HG03442 (cell line): Measurements from ENCODE around the gene ATF1.
"Not testable (repeated sequence)": the region's sequence is repeated elsewhere in the genome, so short reads cannot be mapped to it uniquely, and the experiment has no call there.

Source experiments
- ATAC-seq: cut with Tn5 transposase; IDR thresholded peaks from one replicate; pipeline ENCODE4 v1.9.1; 2021; ENCODE audit warnings: mild to moderate bottlenecking, moderate library complexity; ENCODE audit not compliant: unreplicated experiment

The ATF1 gene

GRCh38 chr12:50790081-50790480 is 26.2 kb downstream of the ATF1 start:
- ATAC-seq, result no peak

GRCh38 chr12:50799908-50800307 is 36.0 kb downstream of the ATF1 start:
- no peak for ATAC-seq

DNA sequence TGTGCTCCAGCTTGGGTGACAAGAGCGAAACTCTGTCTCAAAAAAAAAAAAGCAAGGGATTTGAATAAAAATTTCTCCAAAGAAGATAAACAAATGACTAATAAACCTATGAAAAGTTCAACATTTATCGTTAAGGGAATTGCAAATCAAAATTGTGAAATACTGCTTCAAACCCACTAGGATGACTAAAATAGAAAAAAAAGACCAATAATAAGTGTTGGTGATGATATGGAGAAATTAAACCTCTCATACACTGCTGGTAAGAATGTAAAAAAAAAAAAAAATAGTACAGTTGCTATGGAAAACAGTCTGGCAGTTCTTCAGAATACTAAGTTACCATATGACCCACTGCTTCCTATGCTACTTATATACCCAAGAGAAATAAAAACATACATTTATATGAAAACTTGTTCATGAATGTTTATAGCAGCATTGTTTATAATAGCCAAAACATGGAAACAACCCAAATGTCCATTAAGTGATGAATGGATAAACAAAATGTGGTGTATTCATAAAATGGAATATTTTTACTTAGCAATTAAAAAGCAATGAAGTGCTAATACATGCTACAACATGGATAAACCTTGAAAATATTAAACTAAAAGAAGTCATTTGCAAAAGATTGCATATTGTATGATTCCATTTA is 39.5 kb downstream of the ATF1 start:
- ATAC-seq, result no peak

GRCh38 chr12:50806176-50806575 is 42.3 kb downstream of the ATF1 start:
- ATAC-seq, result no peak

DNA sequence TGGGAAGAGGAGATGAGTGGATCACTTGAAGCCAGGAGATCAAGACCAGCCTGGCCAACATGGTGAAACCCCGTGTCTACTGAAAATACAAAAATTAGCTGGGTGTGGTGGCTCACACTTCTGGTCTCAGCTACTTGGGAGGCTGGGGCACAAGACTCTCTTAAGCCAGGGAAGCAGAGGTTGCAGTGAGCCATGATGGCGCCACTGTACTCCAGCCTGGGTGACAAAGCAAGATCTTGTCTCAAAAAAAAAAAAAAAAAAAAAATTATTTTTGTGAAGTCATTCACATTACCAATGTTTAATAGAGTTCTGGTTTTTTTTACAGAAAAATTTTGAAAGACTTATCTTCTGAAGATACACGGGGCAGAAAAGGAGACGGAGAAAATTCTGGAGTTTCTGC is 45.2 kb downstream of the ATF1 start:
- not testable (repeated sequence) for ATAC-seq

DNA sequence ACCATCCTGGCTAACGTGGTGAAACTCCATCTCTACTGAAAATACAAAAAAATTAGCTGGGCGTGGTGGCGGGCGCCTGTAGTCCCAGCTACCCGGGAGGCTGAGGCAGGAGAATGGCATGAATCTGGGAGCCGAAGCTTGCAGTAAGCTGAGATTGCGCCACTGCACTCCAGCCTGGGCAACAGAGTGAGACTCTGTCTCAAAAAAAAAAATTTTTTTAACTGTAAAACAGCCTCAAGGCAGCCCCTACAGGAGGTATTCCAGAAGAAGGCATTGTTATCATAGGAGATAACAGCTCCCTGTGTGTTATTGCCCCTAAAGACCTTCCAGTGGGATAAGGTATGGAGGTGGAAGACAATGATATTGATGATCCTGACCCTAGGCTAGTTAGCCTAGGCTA is 51.0 kb downstream of the ATF1 start:
- not testable (repeated sequence) for ATAC-seq

GRCh38 chr12:50820177-50820576 is 56.3 kb downstream of the ATF1 start:
- ATAC-seq, result no peak

GRCh38 chr12:50822082-50822481 is 58.2 kb downstream of the ATF1 start:
- ATAC-seq, result no peak

- ATAC-seq, result not testable (repeated sequence)
Measured at GRCh38 chr12:50823724-50824123, 59.8 kb downstream of the ATF1 start.

GRCh38 chr12:50824914-50825313 is 61.0 kb downstream of the ATF1 start:
- no peak for ATAC-seq

- no peak for ATAC-seq
Measured at GRCh38 chr12:50825372-50825838, 61.5 kb downstream of the ATF1 start.

GRCh38 chr12:50828121-50828520 is 64.2 kb downstream of the ATF1 start:
- ATAC-seq, result no peak

- no peak for ATAC-seq
Measured at GRCh38 chr12:50828886-50829285, 65.0 kb downstream of the ATF1 start.

GRCh38 chr12:50833801-50834200 is 69.9 kb downstream of the ATF1 start:
- not testable (repeated sequence) for ATAC-seq

DNA sequence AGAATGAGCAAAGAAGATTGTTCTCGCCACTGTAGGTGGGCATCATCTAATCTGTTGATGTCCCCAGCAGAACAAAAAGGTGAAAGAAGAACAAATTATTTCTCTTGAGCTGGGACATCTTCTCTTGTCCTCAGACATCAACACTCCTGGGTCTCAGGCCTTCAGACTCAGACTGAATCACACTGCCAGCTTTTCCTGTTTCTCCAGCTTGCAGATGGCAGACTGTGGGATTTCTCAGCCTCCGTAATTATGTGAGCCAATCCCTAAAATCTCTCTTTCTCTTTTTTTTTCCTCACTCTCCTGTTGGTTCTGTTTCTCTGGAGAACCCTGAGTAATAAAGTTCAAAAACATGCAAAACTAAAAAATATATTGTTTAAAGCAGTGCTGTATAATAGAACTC is 75.1 kb downstream of the ATF1 start:
- ATAC-seq, result no peak

DNA sequence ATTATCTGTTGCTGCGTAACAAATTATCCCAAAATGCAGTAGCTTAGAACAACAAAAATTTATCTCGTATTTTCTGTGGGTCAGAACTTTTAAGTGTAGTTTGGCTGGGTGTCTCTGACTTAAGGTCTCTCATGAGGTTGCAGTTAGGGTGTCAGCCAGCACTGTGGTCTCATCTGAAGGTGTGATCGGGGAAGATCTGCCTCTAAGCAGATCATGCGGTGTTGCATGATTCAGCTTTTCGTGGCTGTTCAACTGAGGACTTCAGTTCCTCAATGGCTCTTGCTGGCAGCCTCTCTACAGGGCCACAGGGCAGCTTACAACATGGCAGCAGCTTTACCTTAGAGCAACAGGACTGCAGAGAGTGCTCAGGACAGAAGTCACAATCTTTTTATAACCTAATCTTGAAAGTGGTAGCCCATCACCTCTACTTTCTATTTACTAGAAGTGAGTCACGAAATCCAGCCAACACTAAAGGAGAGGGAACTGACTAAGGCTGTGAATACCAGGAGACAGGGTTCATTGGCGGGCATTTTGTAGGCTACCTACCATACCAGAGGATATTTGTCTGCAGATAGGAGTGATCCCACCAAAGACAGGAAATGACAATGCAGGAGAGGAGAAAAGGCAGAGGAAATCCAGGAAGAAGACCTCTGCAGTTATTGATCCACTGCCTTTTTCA is 77.0 kb downstream of the ATF1 start:
- no peak for ATAC-seq

GRCh38 chr12:50841716-50842531 is 78.0 kb downstream of the ATF1 start:
- no peak for ATAC-seq

DNA sequence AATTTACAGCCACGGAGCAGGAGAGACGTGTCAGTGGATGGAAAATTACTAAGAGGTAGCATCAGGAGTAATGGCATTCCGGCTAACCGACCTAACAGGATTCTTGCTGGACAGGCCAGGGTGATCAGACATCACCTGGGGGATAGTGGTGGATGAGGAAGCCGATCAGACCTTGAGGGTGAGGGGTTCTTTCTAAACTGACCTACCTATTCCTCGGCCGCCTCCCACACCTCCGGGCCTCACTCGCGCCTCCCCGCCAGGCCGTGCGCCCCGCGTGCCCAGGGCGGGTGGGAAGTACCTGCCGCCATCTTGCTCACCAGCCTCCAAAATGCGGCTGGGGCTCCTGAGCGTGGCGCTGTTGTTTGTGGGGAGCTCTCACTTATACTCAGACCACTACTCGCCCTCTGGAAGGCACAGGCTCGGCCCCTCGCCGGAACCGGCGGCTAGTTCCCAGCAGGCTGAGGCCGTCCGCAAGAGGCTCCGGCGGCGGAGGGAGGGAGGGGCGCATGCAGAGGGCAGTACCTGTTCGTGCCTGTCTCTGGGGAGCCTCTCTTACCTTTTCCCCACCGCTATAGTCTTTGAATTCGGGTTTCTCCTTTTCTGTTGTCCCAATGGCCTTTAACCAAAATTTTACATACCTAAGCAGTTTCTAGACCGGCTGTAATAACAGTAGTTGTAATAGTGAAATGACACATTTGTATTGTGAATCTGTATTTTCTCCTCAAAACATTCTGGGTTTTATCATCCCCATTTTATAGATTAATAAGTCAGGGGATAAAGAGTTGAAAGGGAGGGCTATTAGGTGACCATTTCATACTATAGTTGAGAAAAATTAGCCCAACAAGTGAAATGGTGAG is 79.0 kb downstream of the ATF1 start, which contains the start of gene TMPRSS12:
Gene TMPRSS12 (plus strand): TSS at position 290 of the 857 bp plus-strand sequence. CDS start 39 bp downstream, at position 329.
- ATAC-seq, result no peak

- no peak for ATAC-seq
Measured at GRCh38 chr12:50845021-50845647, 81.2 kb downstream of the ATF1 start.

- no peak for ATAC-seq
Measured at GRCh38 chr12:50848963-50849362, 85.1 kb downstream of the ATF1 start.
